IMR-90 (cell line): ENCODE data around the gene C1orf159. TPM values are rescaled to one million over a fixed set of nuclear protein-coding genes. Genes with fewer than 3 reads are reported as not detected.

Experiments
- ATAC-seq: fragments of 200-7000 bp; cut with Tn5 transposase; 2 replicates; pipeline ENCODE4 v1.9.1; 2020; ENCODE audit warnings: low read depth, mild to moderate bottlenecking, moderate library complexity
- BruUV-seq: library from RNA; stranded (reverse); fragments of 400-500 nt; replicated peaks from 2 replicates; lab custom pipeline; 2021; lab: Mats Ljungman, UMichigan
- CTCF ChIA-PET: fragments of 300-600 bp; formaldehyde crosslinking; extraction: SDS; loops from one replicate; lab custom pipeline; 2021; ENCODE audit warnings: antibody characterized with exemption; lab: Yijun Ruan, JAX
- POLR2A ChIA-PET: fragments of 300-600 bp; sonication (Branson Sonifier 250); formaldehyde crosslinking; loops from one replicate; lab custom pipeline; 2022; ENCODE audit warnings: antibody characterized with exemption; ENCODE audit not compliant: unreplicated experiment; lab: Charles Lee
- DNase-seq: peaks from one replicate; pipeline ENCODE4 v3.0.0; 2013
- H2AFZ ChIP-seq: replicated peaks from 2 replicates; pipeline ENCODE3; 2013; ENCODE audit warnings: low read length, mild to moderate bottlenecking; ENCODE audit not compliant: poor library complexity
- H2AK5ac ChIP-seq: 2 replicates; pipeline ENCODE4 v1.6.1; 2013; ENCODE audit warnings: low read depth, low read length, inconsistent platforms
- H2AK9ac ChIP-seq: replicated peaks from 2 replicates; pipeline ENCODE3; 2013; ENCODE audit warnings: mild to moderate bottlenecking, low read depth, low read length, moderate library complexity; ENCODE audit not compliant: poor library complexity
- H2BK120ac ChIP-seq: 2 replicates; pipeline ENCODE4 v1.6.1; 2013; ENCODE audit warnings: low read depth, low read length, inconsistent platforms
- H2BK15ac ChIP-seq: 3 replicates; pipeline ENCODE4 v1.6.1; 2013; ENCODE audit warnings: low read depth, low read length, inconsistent platforms
- H2BK20ac ChIP-seq: 2 replicates; pipeline ENCODE4 v1.6.1; 2013; ENCODE audit warnings: low read depth, mild to moderate bottlenecking, inconsistent platforms, low read length, moderate library complexity
- H2BK5ac ChIP-seq: 2 replicates; pipeline ENCODE4 v1.6.1; 2013; ENCODE audit warnings: mild to moderate bottlenecking, low read depth, low read length, inconsistent platforms; ENCODE audit not compliant: poor library complexity, severe bottlenecking
- H3K14ac ChIP-seq: replicated peaks from 2 replicates; pipeline ENCODE4 v1.6.1; 2013; ENCODE audit warnings: low read depth, low read length, inconsistent platforms
- H3K18ac ChIP-seq: 2 replicates; pipeline ENCODE4 v1.6.1; 2013; ENCODE audit warnings: low read depth, low read length, control low read depth
- H3K23ac ChIP-seq: 2 replicates; pipeline ENCODE4 v1.6.1; 2013; ENCODE audit warnings: low read depth, low read length, inconsistent platforms
- H3K27ac ChIP-seq: 2 replicates; pipeline ENCODE4 v1.5.1; 2013; ENCODE audit warnings: mild to moderate bottlenecking, control low read depth, low read length; ENCODE audit not compliant: insufficient read depth
- H3K27me3 ChIP-seq: 2 replicates; pipeline ENCODE4 v1.6.1; 2013; ENCODE audit warnings: low read length; ENCODE audit not compliant: control insufficient read depth, insufficient read depth
- H3K36me3 ChIP-seq: 2 replicates; pipeline ENCODE4 v1.6.1; 2013; ENCODE audit warnings: low read length, mixed read lengths; ENCODE audit not compliant: control insufficient read depth, insufficient read depth
- H3K4ac ChIP-seq: 2 replicates; pipeline ENCODE4 v1.6.1; 2013; ENCODE audit warnings: low read depth, low read length, inconsistent platforms
- H3K4me1 ChIP-seq: 2 replicates; pipeline ENCODE4 v1.6.1; 2013; ENCODE audit warnings: low read length, mixed read lengths; ENCODE audit not compliant: control insufficient read depth, insufficient read depth
- H3K4me2 ChIP-seq: 2 replicates; pipeline ENCODE4 v1.6.1; 2013; ENCODE audit warnings: low read depth, mild to moderate bottlenecking, control low read depth, low read length, moderate library complexity
- H3K4me3 ChIP-seq: 2 replicates; pipeline ENCODE4 v1.5.1; 2013; ENCODE audit warnings: low read depth, mild to moderate bottlenecking, control low read depth, low read length, moderate library complexity; ENCODE audit not compliant: insufficient read depth
- H3K56ac ChIP-seq: 2 replicates; pipeline ENCODE4 v1.6.1; 2013; ENCODE audit warnings: low read length, inconsistent platforms; ENCODE audit not compliant: insufficient read depth; ENCODE audit errors: extremely low read depth
- H3K79me1 ChIP-seq, 2 experiments: 2 replicates each; pipeline ENCODE4 v1.6.1; 2013; ENCODE audit warnings: low read length in 2 of 2, inconsistent platforms in 1 of 2, low read depth in 1 of 2
- H3K9ac ChIP-seq: 2 replicates; pipeline ENCODE4 v1.6.1; 2013; ENCODE audit warnings: low read depth, low read length, control low read depth
- H3K9me1 ChIP-seq: 2 replicates; pipeline ENCODE4 v1.6.1; 2013; ENCODE audit warnings: low read length, inconsistent platforms; ENCODE audit not compliant: insufficient read depth
- H3K9me3 ChIP-seq: 2 replicates; pipeline ENCODE4 v1.6.1; 2013; ENCODE audit warnings: low read length; ENCODE audit not compliant: control insufficient read depth, insufficient read depth
- H4K20me1 ChIP-seq: 2 replicates; pipeline ENCODE4 v1.6.1; 2013; ENCODE audit warnings: low read length, inconsistent platforms; ENCODE audit not compliant: insufficient read depth
- H4K5ac ChIP-seq: 2 replicates; pipeline ENCODE4 v1.6.1; 2013; ENCODE audit warnings: mild to moderate bottlenecking, low read depth, low read length, control low read depth
- H4K8ac ChIP-seq, 2 experiments: 2 replicates each; pipeline ENCODE4 v1.6.1; 2013; ENCODE audit warnings: low read depth in 2 of 2, low read length in 2 of 2, control low read depth in 1 of 2, inconsistent platforms in 1 of 2
- H4K91ac ChIP-seq: 2 replicates; pipeline ENCODE4 v1.6.1; 2013; ENCODE audit warnings: low read depth, low read length, inconsistent platforms; ENCODE audit not compliant: insufficient read depth
- BHLHE40 ChIP-seq: fragments of 150-350 bp; IDR thresholded peaks from 2 replicates; pipeline ENCODE4 v1.6.1; 2016; ENCODE audit warnings: mild to moderate bottlenecking, low read depth, low read length
- CEBPB ChIP-seq: IDR thresholded peaks from 2 replicates; pipeline ENCODE4 v1.6.1; 2012; ENCODE audit warnings: low read depth, low read length, improper control_type of control experiment
- CHD1 ChIP-seq: IDR thresholded peaks from 2 replicates; pipeline ENCODE4 v1.6.1; 2012; ENCODE audit warnings: low read depth, low read length, improper control_type of control experiment
- FOS ChIP-seq: fragments of 150-350 bp; IDR thresholded peaks from 2 replicates; pipeline ENCODE4 v1.6.1; 2016; ENCODE audit warnings: low read depth, low read length
- MAFK ChIP-seq: IDR thresholded peaks from 2 replicates; pipeline ENCODE4 v1.6.1; 2012; ENCODE audit warnings: low read depth, low read length, improper control_type of control experiment
- MAZ ChIP-seq: IDR thresholded peaks from 2 replicates; pipeline ENCODE4 v1.6.1; 2012; ENCODE audit warnings: low read depth, mild to moderate bottlenecking, low read length, improper control_type of control experiment, moderate library complexity, borderline replicate concordance
- NFE2L2 ChIP-seq: fragments of 150-350 bp; IDR thresholded peaks from 2 replicates; pipeline ENCODE4 v1.6.1; 2016; ENCODE audit warnings: low read depth, mild to moderate bottlenecking, low read length
- RAD21 ChIP-seq: IDR thresholded peaks from 2 replicates; pipeline ENCODE4 v1.6.1; 2012; ENCODE audit warnings: low read length, improper control_type of control experiment
- RFX5 ChIP-seq: IDR thresholded peaks from 2 replicates; pipeline ENCODE4 v1.8.0; 2012; ENCODE audit warnings: low read depth, mild to moderate bottlenecking, low read length, moderate library complexity
- WGBS, 2 experiments: methylation state at CpG; one replicate each; pipeline versions ENCODE4 v1.1.5 to v1.1.7; 2013; ENCODE audit warnings: missing lambda C conversion rate in 2 of 2; ENCODE audit not compliant: insufficient read length in 1 of 2; ENCODE audit errors: extremely low coverage in 2 of 2; 5-methylcytosine and 5-hydroxymethylcytosine counted together
- dilution Hi-C: fragments of 300-500 bp; cut with HindIII; formaldehyde crosslinking; loops from one replicate; pipeline ENCODE4 v1.14.3; 2018; ENCODE audit warnings: low sequenced_read_pairs; ENCODE audit not compliant: unreplicated experiment
- in situ Hi-C: fragments of 300-500 bp; cut with MboI; formaldehyde crosslinking; loops from 3 replicates; pipeline ENCODE4 v1.14.3; 2019; ENCODE audit warnings: low sequenced_read_pairs, inconsistent platforms, mixed read lengths
- intact Hi-C: fragments of 100-400 bp; cut with micrococcal nuclease; formaldehyde crosslinking; loops from 2 replicates; pipeline ENCODE4 v1.10.0; 2022
- polyA plus RNA-seq, 3 experiments: library from polyadenylated mRNA; depleted of rRNA; stranded (reverse); fragments of >200 nt; gene quantifications; 2 replicates each; pipeline ENCODE4 v1.2.3, GENCODE V29; 2012; ENCODE audit warnings: low replicate concordance in 1 of 3
- total RNA-seq: library from RNA; depleted of rRNA; stranded (reverse); fragments of >200 nt; gene quantifications from 2 replicates; pipeline ENCODE4 v1.2.3, GENCODE V29; 2012
- TF ChIP-seq, protein P1 (sequence below): conservative IDR thresholded peaks from 2 replicates; pipeline ENCODE4 v1.5.1; 2012; ENCODE audit warnings: mild to moderate bottlenecking, low read depth, low read length, improper control_type of control experiment
- TF ChIP-seq, protein P2 (sequence below): fragments of 150-350 bp; IDR thresholded peaks from 2 replicates; pipeline ENCODE4 v1.6.1; 2016; ENCODE audit warnings: low read depth, mild to moderate bottlenecking, low read length, moderate library complexity, borderline replicate concordance

Gene C1orf159
- total and polyA plus RNA-seq, 2 of the 4 experiments (the other 2 are of a cell fraction), result 2.9 to 12.6 TPM

DNA sequence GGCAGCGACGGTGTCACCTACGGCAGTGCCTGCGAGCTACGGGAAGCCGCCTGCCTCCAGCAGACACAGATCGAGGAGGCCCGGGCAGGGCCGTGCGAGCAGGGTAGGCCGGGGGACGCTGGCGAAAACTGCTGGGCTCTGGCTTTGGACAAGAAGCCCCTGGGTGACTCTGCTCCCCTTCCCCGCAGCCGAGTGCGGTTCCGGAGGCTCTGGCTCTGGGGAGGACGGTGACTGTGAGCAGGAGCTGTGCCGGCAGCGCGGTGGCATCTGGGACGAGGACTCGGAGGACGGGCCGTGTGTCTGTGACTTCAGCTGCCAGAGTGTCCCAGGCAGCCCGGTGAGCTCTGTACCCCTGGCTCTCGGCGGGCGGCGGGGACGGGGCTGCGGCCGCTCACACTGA is 72.0 kb downstream of the C1orf159 start:
- no peak overlapping the region for H2BK15ac ChIP-seq
- no peak overlapping the region for H2AK9ac ChIP-seq
- H3K23ac ChIP-seq, result no peak overlapping the region
- H3K14ac ChIP-seq, result no peak overlapping the region
- no peak overlapping the region for H3K4ac ChIP-seq
- no peaks in the 10 kb centered on the region for H3K9me3 ChIP-seq
- peaks cover 2 to 18% of the 10 kb centered on the region in 2 experiments; a peak in 3 of 4 replicates for H3K79me1 ChIP-seq
- in situ Hi-C loops, result no loop called here
- H4K20me1 ChIP-seq, result peaks cover 29% of the 10 kb centered on the region
- dilution Hi-C loops, result no loop called here
- H3K56ac ChIP-seq, result no peak overlapping the region
- no peak overlapping the region for H4K8ac ChIP-seq
- DNase-seq (no peak), ATAC-seq (no peak)
- H3K27me3 ChIP-seq, result no peaks in the 10 kb centered on the region
- peaks cover 7% of the 10 kb centered on the region for H3K4me1 ChIP-seq
- H3K4me2 ChIP-seq, result no peak overlapping the region
- no peak overlapping the region for H4K91ac ChIP-seq
- H2BK20ac ChIP-seq, result no peak overlapping the region
- H2AK5ac ChIP-seq, result no peak overlapping the region
- H3K18ac ChIP-seq, result no peak overlapping the region
- ChIA-PET POLR2A (no interaction called here), CTCF (no interaction called here)
- no peak overlapping the region for H3K4me3 ChIP-seq
- H2BK120ac ChIP-seq, result no peak overlapping the region
- BruUV-seq, result no TSS peak
- 94% methylated on average over 23 of the region's 33 CpGs; no CpG with 5 or more reads in 1 of the 2 experiments for WGBS, 2 experiments
- H2BK5ac ChIP-seq, result no peak overlapping the region
- TF ChIP-seq NFE2L2 (no peak), MAFK (no peak), CEBPB (no peak), FOS (no peak), RAD21 (no peak), RFX5 (no peak), CHD1 (no peak), MAZ (no peak), BHLHE40 (no peak)
- TF ChIP-seq, protein P1, sequence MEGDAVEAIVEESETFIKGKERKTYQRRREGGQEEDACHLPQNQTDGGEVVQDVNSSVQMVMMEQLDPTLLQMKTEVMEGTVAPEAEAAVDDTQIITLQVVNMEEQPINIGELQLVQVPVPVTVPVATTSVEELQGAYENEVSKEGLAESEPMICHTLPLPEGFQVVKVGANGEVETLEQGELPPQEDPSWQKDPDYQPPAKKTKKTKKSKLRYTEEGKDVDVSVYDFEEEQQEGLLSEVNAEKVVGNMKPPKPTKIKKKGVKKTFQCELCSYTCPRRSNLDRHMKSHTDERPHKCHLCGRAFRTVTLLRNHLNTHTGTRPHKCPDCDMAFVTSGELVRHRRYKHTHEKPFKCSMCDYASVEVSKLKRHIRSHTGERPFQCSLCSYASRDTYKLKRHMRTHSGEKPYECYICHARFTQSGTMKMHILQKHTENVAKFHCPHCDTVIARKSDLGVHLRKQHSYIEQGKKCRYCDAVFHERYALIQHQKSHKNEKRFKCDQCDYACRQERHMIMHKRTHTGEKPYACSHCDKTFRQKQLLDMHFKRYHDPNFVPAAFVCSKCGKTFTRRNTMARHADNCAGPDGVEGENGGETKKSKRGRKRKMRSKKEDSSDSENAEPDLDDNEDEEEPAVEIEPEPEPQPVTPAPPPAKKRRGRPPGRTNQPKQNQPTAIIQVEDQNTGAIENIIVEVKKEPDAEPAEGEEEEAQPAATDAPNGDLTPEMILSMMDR, result no peak
- TF ChIP-seq, protein P2, sequence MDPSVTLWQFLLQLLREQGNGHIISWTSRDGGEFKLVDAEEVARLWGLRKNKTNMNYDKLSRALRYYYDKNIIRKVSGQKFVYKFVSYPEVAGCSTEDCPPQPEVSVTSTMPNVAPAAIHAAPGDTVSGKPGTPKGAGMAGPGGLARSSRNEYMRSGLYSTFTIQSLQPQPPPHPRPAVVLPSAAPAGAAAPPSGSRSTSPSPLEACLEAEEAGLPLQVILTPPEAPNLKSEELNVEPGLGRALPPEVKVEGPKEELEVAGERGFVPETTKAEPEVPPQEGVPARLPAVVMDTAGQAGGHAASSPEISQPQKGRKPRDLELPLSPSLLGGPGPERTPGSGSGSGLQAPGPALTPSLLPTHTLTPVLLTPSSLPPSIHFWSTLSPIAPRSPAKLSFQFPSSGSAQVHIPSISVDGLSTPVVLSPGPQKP, result no peak
- H3K9me1 ChIP-seq, result no peaks in the 10 kb centered on the region
- H3K9ac ChIP-seq, result no peak overlapping the region
- H3K36me3 ChIP-seq, result peaks cover 57% of the 10 kb centered on the region
- H3K27ac ChIP-seq, result no peak overlapping the region
- no peak overlapping the region for H2AFZ ChIP-seq
- no peak overlapping the region for H4K5ac ChIP-seq
- intact Hi-C loops, result no loop called here
